OCI-LY7 (cell line): Measurements from ENCODE around the gene GLYAT. TPM values are rescaled to one million over a fixed set of nuclear protein-coding genes. Genes with fewer than 3 reads are reported as not detected.

ENCODE experiments used
- BruUV-seq: library from RNA; stranded (reverse); fragments of 400-500 nt; replicated peaks from 2 replicates; lab custom pipeline; 2021; lab: Mats Ljungman, UMichigan
- CTCF ChIA-PET: fragments of 300-600 bp; sonication (Branson Sonifier 250); formaldehyde crosslinking; loops from one replicate; lab custom pipeline; 2022; ENCODE audit warnings: antibody characterized with exemption; ENCODE audit not compliant: unreplicated experiment; lab: Charles Lee
- POLR2A ChIA-PET: fragments of 300-600 bp; sonication (Branson Sonifier 250); formaldehyde crosslinking; loops from one replicate; lab custom pipeline; 2022; ENCODE audit warnings: antibody characterized with exemption; lab: Charles Lee
- DNase-seq: peaks from one replicate; pipeline ENCODE4 v3.0.0-alpha.2; 2015; ENCODE audit warnings: low spot score
- H2AFZ ChIP-seq: fragments of 200-600 bp; sonication (generic), shearing (Covaris generic); 2 replicates; pipeline ENCODE4 v1.6.1; 2014; ENCODE audit warnings: mild to moderate bottlenecking, antibody characterized with exemption, low read length, moderate library complexity
- H3K27ac ChIP-seq: fragments of 200-600 bp; sonication (generic); 2 replicates; pipeline ENCODE4 v1.5.1; 2014; ENCODE audit warnings: mixed run types, low read depth, mild to moderate bottlenecking, moderate library complexity, low read length, inconsistent platforms; ENCODE audit not compliant: poor library complexity, severe bottlenecking
- H3K36me3 ChIP-seq: fragments of 200-600 bp; sonication (generic); 2 replicates; pipeline ENCODE4 v1.6.1; 2014; ENCODE audit warnings: mild to moderate bottlenecking, antibody characterized with exemption, low read length, moderate library complexity, mixed read lengths; ENCODE audit not compliant: insufficient read depth
- H3K4me1 ChIP-seq: fragments of 200-600 bp; sonication (generic); 2 replicates; pipeline ENCODE4 v1.5.1; 2014; ENCODE audit warnings: mild to moderate bottlenecking, low read length; ENCODE audit not compliant: insufficient read depth, poor library complexity, severe bottlenecking
- H3K4me2 ChIP-seq: fragments of 200-600 bp; sonication (generic); 2 replicates; pipeline ENCODE4 v1.6.1; 2014; ENCODE audit warnings: mild to moderate bottlenecking, low read length
- H3K4me3 ChIP-seq: fragments of 200-600 bp; sonication (generic); 2 replicates; pipeline ENCODE4 v1.5.1; 2014; ENCODE audit warnings: mild to moderate bottlenecking, low read depth, low read length; ENCODE audit not compliant: poor library complexity, severe bottlenecking
- H3K79me2 ChIP-seq: fragments of 200-600 bp; sonication (generic); 2 replicates; pipeline ENCODE4 v1.6.1; 2016; ENCODE audit warnings: low read depth, mild to moderate bottlenecking, low read length, moderate library complexity, mixed read lengths; ENCODE audit not compliant: insufficient read depth
- H3K9me2 ChIP-seq: fragments of 200-600 bp; sonication (generic); 2 replicates; pipeline ENCODE4 v1.6.1; 2016; ENCODE audit warnings: mild to moderate bottlenecking, low read length, mixed read lengths; ENCODE audit not compliant: insufficient read depth
- H3K9me3 ChIP-seq: fragments of 200-600 bp; sonication (generic); 2 replicates; pipeline ENCODE4 v1.6.1; 2014; ENCODE audit warnings: mild to moderate bottlenecking, mixed run types, low read length, mixed read lengths
- H4K20me1 ChIP-seq: fragments of 200-600 bp; sonication (generic); 2 replicates; pipeline ENCODE4 v1.6.1; 2014; ENCODE audit warnings: mild to moderate bottlenecking, antibody characterized with exemption, low read length, moderate library complexity, mixed read lengths; ENCODE audit not compliant: insufficient read depth
- CTCF ChIP-seq: fragments of 200-600 bp; sonication (generic); conservative IDR thresholded peaks from 2 replicates; pipeline ENCODE4 v1.5.1; 2014; ENCODE audit warnings: mild to moderate bottlenecking, antibody characterized with exemption, low read length, moderate library complexity, mixed read lengths
- EZH2phosphoT487 ChIP-seq: fragments of 200-600 bp; sonication (generic); IDR thresholded peaks from 2 replicates; pipeline ENCODE4 v1.6.1; 2018; ENCODE audit warnings: low read depth, borderline replicate concordance, mild to moderate bottlenecking, mixed run types, antibody characterized with exemption, low read length, moderate library complexity, mixed read lengths
- intact Hi-C: fragments of 100-400 bp; cut with micrococcal nuclease; formaldehyde crosslinking; loops from one replicate; pipeline ENCODE4 v1.10.0; 2022; ENCODE audit not compliant: unreplicated experiment
- total RNA-seq, 2 experiments: library from RNA; depleted of rRNA in 1 of 2; stranded (reverse); fragments of >200 nt in 1 of 2; shearing (Covaris generic) in 1 of 2; gene quantifications; 2 replicates each; pipeline ENCODE4 v1.2.3, GENCODE V29; 2014 to 2022

The GLYAT gene
- total RNA-seq, 2 experiments from 2014 or later, result not detected

GRCh38 chr11:58659910-58660570 lies 71.7 kb downstream of the GLYAT start:
- H3K9me3 ChIP-seq, result no peaks in the 10 kb centered on the region
- no peaks in the 10 kb centered on the region for H3K4me1 ChIP-seq
- intact Hi-C loops, result loop anchor here (10.0 kb wide), 1 partner anchor 265 kb away; no protein-coding TSS in a partner anchor
- no peaks in the 10 kb centered on the region for H3K9me2 ChIP-seq
- DNase-seq, result no peak
- no peaks in the 10 kb centered on the region for H3K36me3 ChIP-seq
- H3K79me2 ChIP-seq, result no peaks in the 10 kb centered on the region
- no peak overlapping the region for H2AFZ ChIP-seq
- no peak for TF ChIP-seq CTCF
- TF ChIP-seq EZH2phosphoT487, result no peak
- no TSS peak for BruUV-seq
- H3K27ac ChIP-seq, result no peak overlapping the region
- ChIA-PET POLR2A (interaction anchor here (0.6 kb wide), 1 partner anchor 1063 kb away, joined by 4 read pairs; no protein-coding TSS in a partner anchor), CTCF (no interaction called here)
- H4K20me1 ChIP-seq, result no peaks in the 10 kb centered on the region
- H3K4me2 ChIP-seq, result no peak overlapping the region
- H3K4me3 ChIP-seq, result no peak overlapping the region

GRCh38 chr11:58659404-58659803 lies 72.3 kb downstream of the GLYAT start:
- TF ChIP-seq CTCF (no peak), EZH2phosphoT487 (no peak)
- Histone ChIP-seq H3K4me2 (no peak overlapping the region), H3K27ac (no peak overlapping the region), H3K9me3 (no peaks in the 10 kb centered on the region), H3K9me2 (no peaks in the 10 kb centered on the region), H4K20me1 (no peaks in the 10 kb centered on the region), H2AFZ (no peak overlapping the region), H3K4me1 (no peaks in the 10 kb centered on the region), H3K4me3 (no peak overlapping the region), H3K36me3 (no peaks in the 10 kb centered on the region), H3K79me2 (no peaks in the 10 kb centered on the region)
- no peak for DNase-seq
- intact Hi-C loops, result loop anchor here (10.0 kb wide), 1 partner anchor 265 kb away; no protein-coding TSS in a partner anchor
- BruUV-seq, result no TSS peak
- CTCF ChIA-PET, result no interaction called here
- POLR2A ChIA-PET, result no interaction called here

Other genes with a start within 250 kb of the GLYAT start
- gene OR5B21, start 223.8 kb downstream of the GLYAT start, total RNA-seq (2014; rRNA removed; shearing (Covaris generic)), result not detected in 2 replicates
- 0.48 and 0.55 TPM in 2 replicates for gene OR5B21, start 223.8 kb downstream of the GLYAT start, total RNA-seq (2022)
- gene LPXN, start 156.1 kb downstream of the GLYAT start, total RNA-seq (2014; rRNA removed; shearing (Covaris generic)), result 64.1 and 79.3 TPM in 2 replicates
- 129 and 130 TPM in 2 replicates for gene LPXN, start 156.1 kb downstream of the GLYAT start, total RNA-seq (2022)
- 36.9 and 38.7 TPM in 2 replicates for gene ZFP91, start 152.9 kb downstream of the GLYAT start, total RNA-seq (2014; rRNA removed; shearing (Covaris generic))
- 50.9 and 60.5 TPM in 2 replicates for gene ZFP91, start 152.9 kb downstream of the GLYAT start, total RNA-seq (2022)
- 3.1 and 3.4 TPM in 2 replicates for gene CNTF, start 109.3 kb downstream of the GLYAT start, total RNA-seq (2014; rRNA removed; shearing (Covaris generic))
- gene CNTF, start 109.3 kb downstream of the GLYAT start, total RNA-seq (2022), result 3.3 and 3.5 TPM in 2 replicates
- gene GLYATL2, start 112.8 kb upstream of the GLYAT start, total RNA-seq (2014; rRNA removed; shearing (Covaris generic)), result not detected in 2 replicates
- not detected in 2 replicates for gene GLYATL2, start 112.8 kb upstream of the GLYAT start, total RNA-seq (2022)
- gene GLYATL1, start 207.5 kb upstream of the GLYAT start, total RNA-seq (2014; rRNA removed; shearing (Covaris generic)), result not detected in 2 replicates
- gene GLYATL1, start 207.5 kb upstream of the GLYAT start, total RNA-seq (2022), result not detected in 2 replicates